ENCODE data around the gene GPLD1.

GPLD1 gene

DNA sequence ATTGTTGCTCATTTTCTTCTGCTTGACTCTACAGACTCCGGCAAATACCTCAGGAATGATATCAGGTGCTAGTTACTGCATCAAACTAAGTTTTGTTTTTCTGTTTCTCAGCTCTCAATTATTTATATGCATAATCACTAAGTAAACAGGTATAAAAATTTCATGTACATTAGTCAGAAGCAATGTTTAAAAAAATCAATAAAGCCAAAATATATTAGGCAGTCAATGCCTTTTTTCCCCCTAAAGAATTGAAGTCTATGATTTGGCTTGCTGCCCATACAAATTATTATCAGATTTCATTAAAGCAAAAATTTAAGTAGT is 107.2 kb downstream of the GPLD1 start:
- DNase-seq (ENCODE audit: low read depth): no peak
- no peak overlapping the region for H3K4me3 ChIP-seq (ENCODE audit: low read depth, low read length)
- no peak for TF ChIP-seq CTCF (IDR thresholded peaks at IDR 0.05; ENCODE audit: low read depth, low read length, missing control alignments)

DNA sequence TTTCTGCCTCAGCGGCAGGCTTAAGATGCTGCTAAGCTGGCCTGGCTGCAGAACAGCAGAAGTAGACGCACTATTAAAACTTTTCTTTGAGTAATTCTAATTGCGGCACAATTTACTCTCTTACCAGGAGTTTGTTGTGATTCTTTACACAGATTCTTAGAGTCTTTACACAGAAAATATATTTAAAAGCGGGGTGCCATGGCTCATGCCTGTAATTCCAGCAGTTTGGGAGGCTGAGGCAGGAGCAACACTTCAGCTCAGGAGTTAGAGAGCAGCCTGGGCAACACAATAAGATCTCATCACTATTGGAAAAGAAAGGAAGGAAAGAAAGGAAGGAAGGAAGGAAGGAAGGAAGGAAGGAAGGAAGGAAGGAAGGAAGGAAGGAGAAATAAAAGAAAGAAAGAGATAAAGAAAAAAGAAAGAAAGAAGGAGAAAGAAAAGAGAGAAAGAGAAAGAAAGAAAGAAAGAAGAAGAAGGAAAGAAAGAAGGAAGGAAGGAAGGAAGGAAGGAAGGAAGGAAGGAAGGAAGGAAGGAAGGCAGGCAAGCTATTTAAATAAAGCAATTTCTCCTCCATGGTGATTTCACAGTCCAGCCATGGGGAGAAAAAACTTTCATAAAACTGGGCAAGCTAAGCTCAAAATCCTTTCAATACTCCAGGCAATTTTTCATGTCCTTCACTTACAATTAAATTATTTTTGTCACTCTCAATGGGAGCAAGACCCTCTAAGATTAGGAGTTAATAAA is 107.7 kb downstream of the GPLD1 start:
- no peak for TF ChIP-seq CTCF (IDR thresholded peaks at IDR 0.05; ENCODE audit: low read depth, low read length, missing control alignments)
- H3K4me3 ChIP-seq (ENCODE audit: low read depth, low read length): no peak overlapping the region
- no peak for DNase-seq (ENCODE audit: low read depth)

GRCh38 chr6:24378473-24379097 is 110.8 kb downstream of the GPLD1 start:
- no peak overlapping the region for H3K4me3 ChIP-seq (ENCODE audit: low read depth, low read length)
- no peak for TF ChIP-seq CTCF (IDR thresholded peaks at IDR 0.05; ENCODE audit: low read depth, low read length, missing control alignments)
- DNase-seq (ENCODE audit: low read depth): no peak

Measured in GM12864 (cell line).